ENCODE measurements around the gene LIMS1. TPM values are rescaled to one million over a fixed set of nuclear protein-coding genes. Genes with fewer than 3 reads are reported as not detected.

The LIMS1 gene
- polyA plus RNA-seq, 2 donors: 11.0 to 14.4 TPM

DNA sequence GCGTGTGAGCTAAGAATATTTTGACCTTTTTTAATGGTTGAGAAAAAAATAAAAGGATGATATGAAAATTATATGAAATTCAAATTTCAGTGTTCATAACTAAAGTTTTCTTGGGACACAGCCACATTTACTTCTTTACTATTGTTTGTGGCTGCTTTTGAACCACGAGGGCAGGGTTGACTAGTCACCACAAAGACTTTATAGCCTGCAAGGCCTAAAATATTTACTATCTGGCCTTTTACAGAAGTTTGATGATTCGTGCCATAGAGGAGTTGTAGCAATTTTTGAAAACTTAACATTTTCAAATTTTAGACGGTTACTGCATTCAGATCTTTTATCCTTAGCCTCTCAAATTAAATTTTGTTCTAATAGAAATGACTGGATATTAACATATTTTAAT, 69.9 kb downstream of the LIMS1 start:
- Histone ChIP-seq H3K4me1 (ENCODE audit: control insufficient read depth in 2 of 2, insufficient read depth in 2 of 2, low read length in 1 of 2) (peaks cover 0 to 4% of the 10 kb centered on the region in 2 donors), H3K27me3 (ENCODE audit: control insufficient read depth in 1 of 2, insufficient read depth in 2 of 2, low read length in 2 of 2) (no peaks in the 10 kb centered on the region), H3K4me3 (ENCODE audit: low read depth in 1 of 2, low read length in 2 of 2) (no peak overlapping the region), H3K9me3 (ENCODE audit: control insufficient read depth in 2 of 2, insufficient read depth in 1 of 2, low read depth in 1 of 2, low read length in 1 of 2) (no peaks in the 10 kb centered on the region), H3K27ac (ENCODE audit: low read depth in 2 of 2, low read length in 1 of 2) (no peak overlapping the region), H3K36me3 (ENCODE audit: control insufficient read depth in 2 of 2, insufficient read depth in 2 of 2, low read length in 1 of 2) (peaks cover 0 to 3% of the 10 kb centered on the region in 2 donors)
- WGBS, 2 donors: 50 to 74% methylated on average over 4 of the region's 4 CpGs

DNA sequence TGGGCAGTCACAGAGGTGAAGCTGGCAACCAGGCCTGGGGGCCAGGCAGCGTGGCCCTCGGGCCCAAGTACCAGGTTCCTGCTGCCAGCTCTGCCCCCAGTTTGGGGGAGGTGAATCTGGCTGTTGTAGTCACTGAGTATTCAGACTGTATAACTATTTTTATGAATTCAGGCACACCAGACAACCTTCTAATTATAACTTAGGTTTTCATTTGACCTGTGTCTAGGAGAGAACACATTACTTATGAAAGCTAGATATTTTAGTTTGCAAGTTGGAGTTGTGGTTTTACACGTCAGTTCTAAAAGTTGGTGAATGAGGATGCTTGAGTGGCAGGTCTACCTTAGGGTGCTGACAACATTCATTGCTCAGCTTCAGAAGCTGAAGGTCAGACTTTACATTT, 71.7 kb downstream of the LIMS1 start:
- WGBS, 2 donors: 84 to 90% methylated on average over 3 of the region's 3 CpGs
- peaks cover 0 to 5% of the 10 kb centered on the region in 2 donors for H3K4me1 ChIP-seq (ENCODE audit: control insufficient read depth in 2 of 2, insufficient read depth in 2 of 2, low read length in 1 of 2)
- no peaks in the 10 kb centered on the region for H3K27me3 ChIP-seq (ENCODE audit: control insufficient read depth in 1 of 2, insufficient read depth in 2 of 2, low read length in 2 of 2)
- H3K27ac ChIP-seq (ENCODE audit: low read depth in 2 of 2, low read length in 1 of 2): no peak overlapping the region
- no peak overlapping the region for H3K4me3 ChIP-seq (ENCODE audit: low read depth in 1 of 2, low read length in 2 of 2)
- H3K9me3 ChIP-seq (ENCODE audit: control insufficient read depth in 2 of 2, insufficient read depth in 1 of 2, low read depth in 1 of 2, low read length in 1 of 2): no peaks in the 10 kb centered on the region
- peaks cover 0 to 3% of the 10 kb centered on the region in 2 donors for H3K36me3 ChIP-seq (ENCODE audit: control insufficient read depth in 2 of 2, insufficient read depth in 2 of 2, low read length in 1 of 2)

- Histone ChIP-seq H3K9me3 (ENCODE audit: control insufficient read depth in 2 of 2, insufficient read depth in 1 of 2, low read depth in 1 of 2, low read length in 1 of 2) (no peaks in the 10 kb centered on the region), H3K36me3 (ENCODE audit: control insufficient read depth in 2 of 2, insufficient read depth in 2 of 2, low read length in 1 of 2) (peaks cover 0 to 3% of the 10 kb centered on the region in 2 donors), H3K4me1 (ENCODE audit: control insufficient read depth in 2 of 2, insufficient read depth in 2 of 2, low read length in 1 of 2) (peaks cover 3 to 7% of the 10 kb centered on the region in 2 donors), H3K27ac (ENCODE audit: low read depth in 2 of 2, low read length in 1 of 2) (no peak overlapping the region), H3K27me3 (ENCODE audit: control insufficient read depth in 1 of 2, insufficient read depth in 2 of 2, low read length in 2 of 2) (no peaks in the 10 kb centered on the region), H3K4me3 (ENCODE audit: low read depth in 1 of 2, low read length in 2 of 2) (no peak overlapping the region)
- WGBS, 2 donors: 63 to 64% methylated on average over 3 of the region's 3 CpGs
Observed at GRCh38 chr2:108607706-108608301, 73.5 kb downstream of the LIMS1 start.

DNA sequence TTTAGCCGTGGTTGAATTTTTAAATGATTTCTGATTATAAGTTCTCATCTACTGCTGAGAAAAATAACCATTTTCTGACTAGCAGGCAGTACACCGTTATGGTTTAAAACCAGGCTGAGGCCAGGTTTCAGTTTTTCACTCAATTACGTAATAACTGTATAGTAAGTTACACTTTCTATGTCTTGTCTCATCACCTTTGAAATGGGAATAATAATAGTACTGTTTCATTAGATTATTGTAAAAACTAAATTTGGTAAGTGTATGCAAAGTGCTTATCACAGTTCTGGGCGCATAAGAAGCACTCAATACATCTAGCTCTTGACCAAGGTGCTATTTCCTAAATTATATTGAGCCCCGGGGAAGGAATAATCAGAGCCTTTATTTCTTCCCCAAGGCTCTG, 76.8 kb downstream of the LIMS1 start:
- Histone ChIP-seq H3K36me3 (ENCODE audit: control insufficient read depth in 2 of 2, insufficient read depth in 2 of 2, low read length in 1 of 2) (peaks cover 0 to 2% of the 10 kb centered on the region in 2 donors), H3K27me3 (ENCODE audit: control insufficient read depth in 1 of 2, insufficient read depth in 2 of 2, low read length in 2 of 2) (no peaks in the 10 kb centered on the region), H3K9me3 (ENCODE audit: control insufficient read depth in 2 of 2, insufficient read depth in 1 of 2, low read depth in 1 of 2, low read length in 1 of 2) (no peaks in the 10 kb centered on the region), H3K4me1 (ENCODE audit: control insufficient read depth in 2 of 2, insufficient read depth in 2 of 2, low read length in 1 of 2) (peaks cover 9 to 22% of the 10 kb centered on the region in 2 donors), H3K4me3 (ENCODE audit: low read depth in 1 of 2, low read length in 2 of 2) (no peak overlapping the region), H3K27ac (ENCODE audit: low read depth in 2 of 2, low read length in 1 of 2) (no peak overlapping the region)
- 71 to 72% methylated on average over 5 of the region's 5 CpGs for WGBS, 2 donors

GRCh38 chr2:108612153-108612513, 77.9 kb downstream of the LIMS1 start:
- Histone ChIP-seq H3K9me3 (ENCODE audit: control insufficient read depth in 2 of 2, insufficient read depth in 1 of 2, low read depth in 1 of 2, low read length in 1 of 2) (no peaks in the 10 kb centered on the region), H3K4me1 (ENCODE audit: control insufficient read depth in 2 of 2, insufficient read depth in 2 of 2, low read length in 1 of 2) (peaks cover 9 to 26% of the 10 kb centered on the region in 2 donors), H3K4me3 (ENCODE audit: low read depth in 1 of 2, low read length in 2 of 2) (no peak overlapping the region), H3K36me3 (ENCODE audit: control insufficient read depth in 2 of 2, insufficient read depth in 2 of 2, low read length in 1 of 2) (peaks cover 0 to 2% of the 10 kb centered on the region in 2 donors), H3K27ac (ENCODE audit: low read depth in 2 of 2, low read length in 1 of 2) (peak overlapping the region; percentile 55 to 83), H3K27me3 (ENCODE audit: control insufficient read depth in 1 of 2, insufficient read depth in 2 of 2, low read length in 2 of 2) (no peaks in the 10 kb centered on the region)
- WGBS, 2 donors: 28 to 47% methylated on average over 5 of the region's 5 CpGs

DNA sequence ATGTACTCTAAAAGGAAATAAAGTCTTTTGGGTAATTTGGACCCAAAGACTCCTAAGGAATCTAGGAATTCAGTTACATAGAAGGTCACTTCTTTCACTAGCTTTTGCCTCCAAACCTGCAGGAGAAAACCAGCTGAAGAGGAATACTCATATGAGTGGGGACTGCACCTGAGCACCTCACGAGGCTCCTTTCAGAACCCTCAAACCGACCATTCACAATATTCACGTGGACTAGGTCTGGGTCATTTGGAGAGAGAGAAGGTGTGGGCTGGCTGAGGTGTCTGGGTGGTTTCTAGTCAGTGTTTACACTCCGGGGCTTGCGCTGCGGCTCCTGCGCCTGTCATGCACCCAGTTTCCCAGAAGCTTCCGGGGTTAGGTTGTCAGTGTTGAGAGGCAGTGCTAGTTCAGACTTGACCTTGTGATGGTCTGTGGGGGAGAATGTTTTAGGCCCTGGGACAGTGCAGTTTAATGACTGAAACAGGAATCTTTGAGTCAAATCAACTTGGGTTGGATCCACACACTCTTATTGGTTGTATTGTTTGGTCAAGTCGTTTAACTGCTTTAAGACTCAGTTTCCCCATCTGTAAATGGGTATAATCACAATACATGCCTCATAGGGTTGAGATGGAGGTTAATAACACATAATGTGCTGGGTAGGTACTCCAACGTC, 78.4 kb downstream of the LIMS1 start:
- Histone ChIP-seq H3K36me3 (ENCODE audit: control insufficient read depth in 2 of 2, insufficient read depth in 2 of 2, low read length in 1 of 2) (peaks cover 0 to 2% of the 10 kb centered on the region in 2 donors), H3K27me3 (ENCODE audit: control insufficient read depth in 1 of 2, insufficient read depth in 2 of 2, low read length in 2 of 2) (no peaks in the 10 kb centered on the region), H3K27ac (ENCODE audit: low read depth in 2 of 2, low read length in 1 of 2) (peak overlapping the region; percentile 62 to 83), H3K9me3 (ENCODE audit: control insufficient read depth in 2 of 2, insufficient read depth in 1 of 2, low read depth in 1 of 2, low read length in 1 of 2) (no peaks in the 10 kb centered on the region), H3K4me1 (ENCODE audit: control insufficient read depth in 2 of 2, insufficient read depth in 2 of 2, low read length in 1 of 2) (peaks cover 9 to 28% of the 10 kb centered on the region in 2 donors), H3K4me3 (ENCODE audit: low read depth in 1 of 2, low read length in 2 of 2) (no peak overlapping the region)
- 40 to 51% methylated on average over 10 of the region's 10 CpGs for WGBS, 2 donors

DNA sequence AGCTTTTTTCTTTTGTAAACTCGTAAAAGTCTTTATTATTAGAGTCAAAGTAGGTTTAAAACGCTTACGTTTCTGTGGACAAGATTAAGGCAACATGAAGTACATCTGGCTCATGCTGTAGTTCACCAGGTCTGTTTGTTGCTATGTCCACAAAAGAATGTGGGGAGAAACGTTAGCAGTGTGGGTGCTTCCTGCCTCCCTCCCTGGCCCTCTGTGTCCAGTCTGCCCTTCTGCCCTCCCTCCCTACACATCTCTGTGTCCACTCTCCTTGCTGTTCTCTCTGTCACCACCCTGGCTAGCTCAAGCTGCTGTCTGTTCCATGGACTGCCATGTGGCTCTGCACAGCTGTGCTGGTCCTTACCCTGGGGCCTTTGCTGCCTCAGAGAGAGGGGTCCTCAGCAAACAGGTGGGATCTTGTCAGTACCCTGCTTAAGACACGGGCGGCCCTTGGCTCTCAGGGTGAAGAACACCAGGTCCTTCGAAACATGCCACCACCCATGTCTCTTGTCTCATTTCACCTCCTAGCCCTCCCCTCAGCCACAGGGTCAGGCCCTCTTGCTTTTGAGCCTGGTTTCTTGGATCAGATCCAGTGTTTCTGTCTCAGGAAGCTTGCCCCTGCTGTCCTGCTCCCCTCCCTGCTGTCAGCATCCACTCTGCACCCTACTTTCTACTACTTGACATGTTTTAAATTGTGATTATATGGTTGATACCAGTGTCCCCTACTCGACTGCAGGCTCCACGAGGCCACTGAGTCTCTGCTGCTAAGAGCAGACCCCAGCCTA, 79.2 kb downstream of the LIMS1 start:
- WGBS, 2 donors: 60 to 64% methylated on average over 9 of the region's 9 CpGs
- H3K4me1 ChIP-seq (ENCODE audit: control insufficient read depth in 2 of 2, insufficient read depth in 2 of 2, low read length in 1 of 2): peaks cover 9 to 31% of the 10 kb centered on the region in 2 donors
- no peak overlapping the region for H3K4me3 ChIP-seq (ENCODE audit: low read depth in 1 of 2, low read length in 2 of 2)
- H3K27ac ChIP-seq (ENCODE audit: low read depth in 2 of 2, low read length in 1 of 2): peak overlapping the region; percentile 80 to 83
- no peaks in the 10 kb centered on the region for H3K27me3 ChIP-seq (ENCODE audit: control insufficient read depth in 1 of 2, insufficient read depth in 2 of 2, low read length in 2 of 2)
- H3K9me3 ChIP-seq (ENCODE audit: control insufficient read depth in 2 of 2, insufficient read depth in 1 of 2, low read depth in 1 of 2, low read length in 1 of 2): no peaks in the 10 kb centered on the region
- peaks cover 0 to 2% of the 10 kb centered on the region in 2 donors for H3K36me3 ChIP-seq (ENCODE audit: control insufficient read depth in 2 of 2, insufficient read depth in 2 of 2, low read length in 1 of 2)

DNA sequence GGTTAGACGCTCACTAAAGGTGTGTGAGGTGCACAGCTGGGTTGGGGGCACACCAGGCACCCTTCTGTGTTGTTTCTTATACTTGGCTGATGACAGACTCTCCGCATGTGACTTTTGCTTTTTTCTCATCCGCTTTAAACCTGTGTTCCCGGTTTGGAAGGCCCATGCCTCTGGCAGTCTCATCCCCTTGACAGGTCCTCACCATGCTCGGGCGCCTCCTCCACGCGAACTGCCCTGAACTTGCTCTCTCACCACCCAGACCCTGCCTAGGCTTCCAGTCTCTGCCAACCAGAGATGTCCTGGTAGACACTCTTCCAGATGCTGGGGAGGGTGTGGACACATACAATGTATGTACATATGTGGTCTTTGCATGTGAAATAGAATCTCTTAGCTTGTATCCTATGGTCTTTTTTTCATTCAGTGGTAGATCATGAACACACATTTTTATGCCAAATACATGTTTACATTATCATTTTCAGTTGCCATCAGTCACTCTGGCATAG, 79.8 kb downstream of the LIMS1 start:
- Histone ChIP-seq H3K4me3 (ENCODE audit: low read depth in 1 of 2, low read length in 2 of 2) (no peak overlapping the region), H3K9me3 (ENCODE audit: control insufficient read depth in 2 of 2, insufficient read depth in 1 of 2, low read depth in 1 of 2, low read length in 1 of 2) (no peaks in the 10 kb centered on the region), H3K27me3 (ENCODE audit: control insufficient read depth in 1 of 2, insufficient read depth in 2 of 2, low read length in 2 of 2) (no peaks in the 10 kb centered on the region), H3K27ac (ENCODE audit: low read depth in 2 of 2, low read length in 1 of 2) (peak overlapping the region; percentile 67 to 80), H3K4me1 (ENCODE audit: control insufficient read depth in 2 of 2, insufficient read depth in 2 of 2, low read length in 1 of 2) (peaks cover 9 to 31% of the 10 kb centered on the region in 2 donors), H3K36me3 (ENCODE audit: control insufficient read depth in 2 of 2, insufficient read depth in 2 of 2, low read length in 1 of 2) (peaks cover 0 to 2% of the 10 kb centered on the region in 2 donors)
- WGBS, 2 donors: 58 to 73% methylated on average over 8 of the region's 8 CpGs

- Histone ChIP-seq H3K27ac (ENCODE audit: low read depth in 2 of 2, low read length in 1 of 2) (peak overlapping the region in 1 of 2 donors; percentile 12), H3K4me1 (ENCODE audit: control insufficient read depth in 2 of 2, insufficient read depth in 2 of 2, low read length in 1 of 2) (peaks cover 6 to 31% of the 10 kb centered on the region in 2 donors)
Observed at GRCh38 chr2:108614659-108615058, 80.4 kb downstream of the LIMS1 start.

More at GRCh38 chr2:108614659-108615058, 80.4 kb downstream of the LIMS1 start:
- peaks cover 0 to 2% of the 10 kb centered on the region in 2 donors for H3K36me3 ChIP-seq (ENCODE audit: control insufficient read depth in 2 of 2, insufficient read depth in 2 of 2, low read length in 1 of 2)
- H3K9me3 ChIP-seq (ENCODE audit: control insufficient read depth in 2 of 2, insufficient read depth in 1 of 2, low read depth in 1 of 2, low read length in 1 of 2): no peaks in the 10 kb centered on the region
- 45 to 60% methylated on average over 4 of the region's 4 CpGs for WGBS, 2 donors
- H3K4me3 ChIP-seq (ENCODE audit: low read depth in 1 of 2, low read length in 2 of 2): no peak overlapping the region
- no peaks in the 10 kb centered on the region for H3K27me3 ChIP-seq (ENCODE audit: control insufficient read depth in 1 of 2, insufficient read depth in 2 of 2, low read length in 2 of 2)
